ENCODE measurements around the gene OCEL1. TPM values are rescaled to one million over a fixed set of nuclear protein-coding genes. Genes with fewer than 3 reads are reported as not detected.

The OCEL1 gene
- total and polyA plus RNA-seq, 8 donors: 9.7 to 38.0 (median 12.7) TPM

DNA sequence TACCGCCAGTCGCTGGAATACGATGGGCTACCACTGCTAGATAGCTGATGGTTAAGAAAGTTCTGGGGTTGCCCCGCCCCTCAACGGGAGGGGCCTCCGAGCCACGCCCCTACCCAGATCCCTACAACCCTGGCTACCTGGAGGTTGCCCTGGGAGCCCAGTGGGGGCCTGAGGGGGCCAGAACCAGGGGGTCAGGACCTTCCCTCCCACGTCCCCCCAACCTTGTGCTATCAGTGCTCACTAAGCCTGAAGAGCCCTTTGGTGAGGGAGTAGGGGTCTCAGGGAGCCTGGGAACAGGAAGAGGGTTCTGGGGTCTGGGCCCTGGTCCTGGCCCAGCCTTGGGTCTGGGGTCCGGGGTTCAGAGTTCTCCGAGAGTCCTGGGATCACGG lies 8.9 kb downstream of the OCEL1 start:
- DNase-seq: peak in 2 of 4 donors; percentile 57 to 89
- H3K36me3 ChIP-seq: peaks cover 0 to 40% of the 10 kb centered on the region in 2 donors
- H3K4me3 ChIP-seq: peak overlapping the region; percentile 41 to 53
- no peaks in the 10 kb centered on the region for H3K27me3 ChIP-seq
- intact Hi-C loops (cut with DNase I): no loop called here
- peaks cover 18 to 27% of the 10 kb centered on the region in 2 donors for H3K4me1 ChIP-seq
- H3K9me3 ChIP-seq: no peaks in the 10 kb centered on the region
- TF ChIP-seq, protein P1, sequence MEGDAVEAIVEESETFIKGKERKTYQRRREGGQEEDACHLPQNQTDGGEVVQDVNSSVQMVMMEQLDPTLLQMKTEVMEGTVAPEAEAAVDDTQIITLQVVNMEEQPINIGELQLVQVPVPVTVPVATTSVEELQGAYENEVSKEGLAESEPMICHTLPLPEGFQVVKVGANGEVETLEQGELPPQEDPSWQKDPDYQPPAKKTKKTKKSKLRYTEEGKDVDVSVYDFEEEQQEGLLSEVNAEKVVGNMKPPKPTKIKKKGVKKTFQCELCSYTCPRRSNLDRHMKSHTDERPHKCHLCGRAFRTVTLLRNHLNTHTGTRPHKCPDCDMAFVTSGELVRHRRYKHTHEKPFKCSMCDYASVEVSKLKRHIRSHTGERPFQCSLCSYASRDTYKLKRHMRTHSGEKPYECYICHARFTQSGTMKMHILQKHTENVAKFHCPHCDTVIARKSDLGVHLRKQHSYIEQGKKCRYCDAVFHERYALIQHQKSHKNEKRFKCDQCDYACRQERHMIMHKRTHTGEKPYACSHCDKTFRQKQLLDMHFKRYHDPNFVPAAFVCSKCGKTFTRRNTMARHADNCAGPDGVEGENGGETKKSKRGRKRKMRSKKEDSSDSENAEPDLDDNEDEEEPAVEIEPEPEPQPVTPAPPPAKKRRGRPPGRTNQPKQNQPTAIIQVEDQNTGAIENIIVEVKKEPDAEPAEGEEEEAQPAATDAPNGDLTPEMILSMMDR (IDR thresholded peaks at IDR 0.05): no peak
- peak overlapping the region; percentile 69 to 72 for H3K27ac ChIP-seq
- ATAC-seq: peak; percentile 80

DNA sequence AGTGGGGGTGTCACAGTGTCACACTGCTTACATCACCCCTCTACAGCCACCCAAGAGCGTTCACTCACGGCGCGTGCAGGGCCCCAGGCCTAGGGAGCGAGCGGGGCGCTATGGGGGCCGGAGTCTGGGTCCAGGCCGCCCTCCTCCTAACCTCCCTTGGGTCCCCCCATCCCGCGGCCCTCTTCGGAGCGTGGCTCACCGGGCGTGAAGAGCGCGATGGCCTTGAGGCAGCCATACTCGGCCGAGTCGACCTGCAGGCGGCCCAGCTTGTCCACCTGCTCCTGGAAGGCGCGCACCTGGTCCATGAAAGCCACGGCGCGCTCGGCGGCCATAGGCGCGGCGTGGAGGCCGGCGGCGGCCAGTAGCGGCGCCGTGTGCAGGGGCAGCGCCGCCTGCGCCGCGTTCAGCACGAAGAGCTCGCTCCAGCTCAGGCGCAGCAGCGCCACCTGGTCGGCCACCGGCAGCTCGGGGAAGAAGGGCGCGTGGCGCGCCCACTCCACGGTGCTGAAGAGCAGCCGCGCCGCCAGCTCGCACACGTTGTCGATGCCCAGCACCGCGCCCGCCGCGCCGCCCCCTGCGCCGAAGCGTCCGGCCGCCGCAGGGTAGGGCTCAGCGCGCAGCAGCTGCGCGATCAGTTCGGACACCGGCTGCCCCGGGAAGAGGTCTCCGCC lies 9.4 kb downstream of the OCEL1 start:
- Histone ChIP-seq H3K27ac (peak overlapping the region; percentile 69 to 72), H3K36me3 (peaks cover 0 to 43% of the 10 kb centered on the region in 2 donors), H3K4me3 (peak overlapping the region; percentile 41 to 53), H3K27me3 (no peaks in the 10 kb centered on the region), H3K9me3 (no peaks in the 10 kb centered on the region), H3K4me1 (peaks cover 18 to 27% of the 10 kb centered on the region in 2 donors)
- TF ChIP-seq, protein P1 (IDR thresholded peaks at IDR 0.05): peak; percentile 27 to 46
- DNase-seq: peak; percentile 64 to 95 (median 82)
- ATAC-seq: peak; percentile 89
- intact Hi-C loops (cut with DNase I): no loop called here

DNA sequence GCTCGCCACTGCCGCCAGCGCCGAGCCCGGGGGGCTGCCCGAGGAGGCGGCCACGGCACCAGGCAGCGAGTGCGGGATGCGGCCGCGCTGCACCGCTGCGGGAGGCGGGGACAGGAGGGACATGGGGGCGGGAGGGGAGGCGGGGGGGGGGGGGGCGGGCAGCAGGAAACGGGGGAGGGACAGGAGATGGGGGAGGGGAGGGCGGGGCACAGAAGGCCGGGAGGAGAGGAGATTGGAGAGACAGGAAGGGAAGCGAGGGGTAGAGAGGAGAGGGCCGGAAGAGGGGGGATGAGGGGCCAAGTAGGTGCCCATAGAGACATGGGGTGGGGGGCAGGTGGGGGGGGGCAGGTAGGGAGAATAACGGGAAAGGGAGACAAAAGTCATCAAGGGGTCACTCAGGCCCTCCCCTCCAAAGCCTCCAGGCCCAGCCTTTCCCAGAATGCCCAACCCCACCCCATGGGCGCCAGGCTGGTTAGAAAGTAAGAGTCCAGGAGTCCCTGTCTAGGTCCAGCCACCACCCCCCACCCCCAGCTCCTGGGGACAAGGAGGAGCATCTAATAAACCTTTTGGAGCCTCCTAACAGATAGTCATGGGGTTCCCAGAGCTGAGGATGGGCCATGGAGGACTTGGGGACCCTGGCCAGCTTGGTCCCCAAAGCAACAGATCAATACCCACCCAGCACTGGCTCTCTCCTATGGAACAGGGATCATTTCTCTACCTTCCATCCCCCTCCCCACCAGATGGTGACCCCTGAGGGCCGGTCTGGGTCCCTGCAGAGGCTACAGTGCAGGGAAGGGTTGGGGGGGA lies 10.1 kb downstream of the OCEL1 start:
- Histone ChIP-seq H3K4me3 (peak overlapping the region; percentile 41 to 53), H3K9me3 (no peaks in the 10 kb centered on the region), H3K36me3 (peaks cover 0 to 36% of the 10 kb centered on the region in 2 donors), H3K27ac (peak overlapping the region; percentile 69 to 72), H3K27me3 (no peaks in the 10 kb centered on the region), H3K4me1 (peaks cover 18 to 27% of the 10 kb centered on the region in 2 donors)
- TF ChIP-seq, protein P1 (IDR thresholded peaks at IDR 0.05): no peak
- intact Hi-C loops (cut with DNase I): no loop called here
- peak in 1 of 4 donors; percentile 59 for DNase-seq
- ATAC-seq: peak; percentile 31

DNA sequence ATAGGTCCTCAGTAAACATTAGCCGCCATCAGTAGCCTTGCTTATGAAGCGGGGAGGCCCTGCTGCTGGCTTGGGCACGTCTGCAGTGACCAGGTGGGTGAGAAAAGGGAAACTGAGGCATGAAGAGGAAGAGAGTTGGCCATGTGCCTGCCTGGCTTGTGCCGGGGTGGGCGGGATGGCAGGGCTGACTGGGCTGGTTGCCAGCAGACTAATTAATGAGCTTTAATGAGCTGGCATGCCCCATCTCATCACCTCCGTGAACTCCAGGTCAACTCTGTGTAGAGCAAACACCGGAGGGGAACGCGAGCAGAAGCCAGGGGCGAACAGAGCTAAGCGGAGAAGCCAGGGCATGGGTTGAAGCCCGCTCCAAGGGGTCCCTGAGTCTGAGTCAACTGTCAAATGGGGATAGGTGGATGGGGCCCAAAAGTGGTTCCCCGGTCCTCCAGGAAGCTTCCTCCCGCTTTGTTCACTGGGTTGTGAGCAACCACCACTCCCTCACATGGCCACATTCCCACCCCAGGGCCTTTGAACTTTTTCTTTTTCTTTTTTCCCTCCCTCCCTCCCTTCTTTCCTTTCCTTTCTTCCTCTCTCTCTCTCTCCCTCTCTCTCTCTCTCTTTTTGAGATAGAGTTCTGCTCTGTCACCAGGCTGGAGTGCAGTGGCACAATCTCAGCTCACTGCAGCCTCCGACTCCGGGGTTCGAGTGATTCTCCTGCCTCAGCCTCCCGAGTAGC lies 11.0 kb downstream of the OCEL1 start:
- DNase-seq: no peak
- Histone ChIP-seq H3K27me3 (no peaks in the 10 kb centered on the region), H3K27ac (peak overlapping the region in 1 of 2 donors; percentile 61), H3K4me3 (no peak overlapping the region), H3K36me3 (peaks cover 0 to 28% of the 10 kb centered on the region in 2 donors), H3K4me1 (peaks cover 18 to 28% of the 10 kb centered on the region in 2 donors), H3K9me3 (no peaks in the 10 kb centered on the region)
- intact Hi-C loops (cut with DNase I): no loop called here
- no peak for ATAC-seq
- TF ChIP-seq, protein P1 (IDR thresholded peaks at IDR 0.05): no peak

Data from left lung (tissue), 10 donors.